ENCODE results near the gene TLN1. TPM values are rescaled to one million over a fixed set of nuclear protein-coding genes. Genes with fewer than 3 reads are reported as not detected.

The TLN1 gene
- total RNA-seq, 1 experiment from 2014 or later, result 347 TPM

- H3K36me3 ChIP-seq (ENCODE audit: control insufficient read depth, insufficient read depth, low read length), result peaks cover 42% of the 10 kb centered on the region
- DNase-seq (ENCODE audit: low read depth, low spot score) (no peak), ATAC-seq (no peak; the same call in 1 of the 2 replicates)
- intact Hi-C loops (cut with micrococcal nuclease; ENCODE audit: unreplicated experiment), result no loop called here
- no peak for TF ChIP-seq TCF7L2 (IDR thresholded peaks at IDR 0.05; ENCODE audit: low read depth, low read length)
- no peak for TF ChIP-seq CTCF (IDR thresholded peaks at IDR 0.05)
- no peak for TF ChIP-seq POLR2AphosphoS5 (IDR thresholded peaks at IDR 0.05; ENCODE audit: low read depth, low read length)
- TF ChIP-seq SIN3A (IDR thresholded peaks at IDR 0.05; ENCODE audit: borderline replicate concordance, insufficient read depth, low read depth, low read length), result no peak
- TF ChIP-seq REST (IDR thresholded peaks at IDR 0.05; ENCODE audit: insufficient read depth in 1 of 2, low read depth in 2 of 2, low read length in 1 of 2), result no peak
- H3K9me3 ChIP-seq (ENCODE audit: control insufficient read depth, insufficient read depth, low read depth, low read length), result no peaks in the 10 kb centered on the region
- no TSS peak for BruUV-seq (replicated peaks)
- H3K27me3 ChIP-seq (ENCODE audit: control insufficient read depth, insufficient read depth, low read length), result no peaks in the 10 kb centered on the region
- CTCF ChIA-PET, result no interaction called here
- POLR2A ChIA-PET, result no interaction called here
- no peak overlapping the region for H3K27ac ChIP-seq (ENCODE audit: low read length)
- in situ Hi-C loops (cut with HindIII; ENCODE audit: low pct_unique_long_range_greater_than_20kb, low sequenced_read_pairs), result no loop called here
- no peaks in the 10 kb centered on the region for H3K4me1 ChIP-seq (ENCODE audit: control insufficient read depth, insufficient read depth, low read length)
- H3K4me3 ChIP-seq (ENCODE audit: low read depth in 2 of 2, low read length in 2 of 2), result no peak overlapping the region
Observed at GRCh38 chr9:35716230-35716629, 15.8 kb downstream of the TLN1 start.

- no peak for DNase-seq (ENCODE audit: low read depth, low spot score)
- TF ChIP-seq REST (IDR thresholded peaks at IDR 0.05; ENCODE audit: insufficient read depth in 1 of 2, low read depth in 2 of 2, low read length in 1 of 2) (no peak), POLR2AphosphoS5 (IDR thresholded peaks at IDR 0.05; ENCODE audit: low read depth, low read length) (no peak), SIN3A (IDR thresholded peaks at IDR 0.05; ENCODE audit: borderline replicate concordance, insufficient read depth, low read depth, low read length) (no peak), TCF7L2 (IDR thresholded peaks at IDR 0.05; ENCODE audit: low read depth, low read length) (no peak), CTCF (IDR thresholded peaks at IDR 0.05) (no peak)
- intact Hi-C loops (cut with micrococcal nuclease; ENCODE audit: unreplicated experiment), result no loop called here
- CTCF ChIA-PET, result interaction anchor here (1.2 kb wide), 1 partner anchor 18 kb away, joined by 4 read pairs; no protein-coding TSS in a partner anchor
- ATAC-seq, result no peak
- POLR2A ChIA-PET, result interaction anchor here (0.6 kb wide), 1 partner anchor 601 kb away, joined by 3 read pairs; no protein-coding TSS in a partner anchor
- H3K9me3 ChIP-seq (ENCODE audit: control insufficient read depth, insufficient read depth, low read depth, low read length), result no peaks in the 10 kb centered on the region
- in situ Hi-C loops (cut with HindIII; ENCODE audit: low pct_unique_long_range_greater_than_20kb, low sequenced_read_pairs), result no loop called here
- no peaks in the 10 kb centered on the region for H3K4me1 ChIP-seq (ENCODE audit: control insufficient read depth, insufficient read depth, low read length)
- no peak overlapping the region for H3K4me3 ChIP-seq (ENCODE audit: low read depth in 2 of 2, low read length in 2 of 2)
- no TSS peak for BruUV-seq (replicated peaks)
- H3K36me3 ChIP-seq (ENCODE audit: control insufficient read depth, insufficient read depth, low read length), result peaks cover 37% of the 10 kb centered on the region
- no peak overlapping the region for H3K27ac ChIP-seq (ENCODE audit: low read length)
- H3K27me3 ChIP-seq (ENCODE audit: control insufficient read depth, insufficient read depth, low read length), result no peaks in the 10 kb centered on the region
Observed at GRCh38 chr9:35714579-35715252, 17.3 kb downstream of the TLN1 start.

Data from Panc1 (cell line).